B cell (primary cell): ENCODE measurements around the gene SERPINA9. TPM values are rescaled to one million over a fixed set of nuclear protein-coding genes. Genes with fewer than 3 reads are reported as not detected.

ENCODE experiments used
- ATAC-seq: fragments of 200-7000 bp; cut with Tn5 transposase; one replicate; pipeline ENCODE4 v1.10.0; 2021; ENCODE audit warnings: low read depth, mild to moderate bottlenecking, moderate number of reproducible peaks, moderate library complexity
- CTCF ChIA-PET: fragments of 350-600 bp; sonication (Branson Sonifier 250); formaldehyde crosslinking; loops from one replicate; lab custom pipeline; 2021; ENCODE audit warnings: antibody characterized with exemption, inconsistent platforms; lab: Charles Lee
- POLR2A ChIA-PET: fragments of 350-600 bp; sonication (Branson Sonifier 250); formaldehyde crosslinking; loops from one replicate; lab custom pipeline; 2021; ENCODE audit warnings: antibody characterized with exemption; lab: Charles Lee
- DNase-seq: peaks from one replicate; pipeline ENCODE4 v3.0.0; 2013
- H2AFZ ChIP-seq: 2 replicates; pipeline ENCODE4 v1.6.1; 2012; ENCODE audit warnings: mild to moderate bottlenecking, low read depth, low read length; ENCODE audit not compliant: insufficient read depth, poor library complexity, severe bottlenecking
- H3K27ac ChIP-seq, 2 donors: 1 replicate in 1 of 2; 2 replicates in 1 of 2; pipeline ENCODE4 v1.5.1; 2012 to 2013; ENCODE audit warnings: low read length in 2 of 2, mild to moderate bottlenecking in 2 of 2, moderate library complexity in 1 of 2
- H3K27me3 ChIP-seq, 4 experiments: fragments of 200-600 bp in 1 of 4; sonication (generic) in 1 of 4; replicated peaks in 1 of 4; 1 replicate in 2 of 4; 2 replicates in 2 of 4; pipeline versions ENCODE4 v1.6.1 to v1.7.0; 2013 to 2016; ENCODE audit warnings: low read length in 3 of 4, mild to moderate bottlenecking in 2 of 4, mixed read lengths in 1 of 4, moderate library complexity in 1 of 4; ENCODE audit not compliant: insufficient read depth in 4 of 4, control insufficient read depth in 3 of 4; ENCODE audit errors: control extremely low read depth in 1 of 4
- H3K36me3 ChIP-seq, 2 experiments: replicated peaks in 1 of 2; 1 replicate in 1 of 2; 2 replicates in 1 of 2; pipeline versions ENCODE4 v1.6.1 to v1.7.1; 2013; ENCODE audit warnings: low read length in 1 of 2; ENCODE audit not compliant: insufficient read depth in 2 of 2, control insufficient read depth in 1 of 2; ENCODE audit errors: control extremely low read depth in 1 of 2, extremely low read depth in 1 of 2
- H3K4me1 ChIP-seq, 2 donors: fragments of 200-600 bp in 1 of 2; sonication (generic) in 1 of 2; 1 replicate in 1 of 2; 2 replicates in 1 of 2; pipeline versions ENCODE4 v1.5.1 to v1.6.1; 2013 to 2017; ENCODE audit warnings: low read length in 2 of 2; ENCODE audit not compliant: control insufficient read depth in 2 of 2, insufficient read depth in 2 of 2
- H3K4me2 ChIP-seq: replicated peaks from 2 replicates; pipeline ENCODE3; 2012; ENCODE audit warnings: mild to moderate bottlenecking, low read depth, low read length; ENCODE audit not compliant: poor library complexity, severe bottlenecking
- H3K4me3 ChIP-seq, 5 experiments: fragments of 200-600 bp in 1 of 5; sonication (generic) in 1 of 5; 1 replicate in 3 of 5; 2 replicates in 2 of 5; pipeline versions ENCODE4 v1.5.1 to v1.7.0; 2011 to 2016; ENCODE audit warnings: low read length in 4 of 5, mild to moderate bottlenecking in 4 of 5, low read depth in 2 of 5, control low read depth in 1 of 5, moderate library complexity in 1 of 5; ENCODE audit not compliant: insufficient read depth in 1 of 5; ENCODE audit errors: control extremely low read depth in 1 of 5, extremely low read depth in 1 of 5
- H3K79me2 ChIP-seq: fragments of 200-600 bp; sonication (generic); one replicate; pipeline ENCODE4 v1.6.0; 2016; ENCODE audit warnings: low read length; ENCODE audit not compliant: control insufficient read depth, insufficient read depth
- H3K9ac ChIP-seq: fragments of 200-600 bp; sonication (generic); 2 replicates; pipeline ENCODE4 v1.6.1; 2017; ENCODE audit warnings: mild to moderate bottlenecking, low read length, moderate library complexity
- H3K9me3 ChIP-seq, 3 donors: one replicate each; pipeline versions ENCODE4 v1.6.1 to v1.7.1; 2013; ENCODE audit warnings: low read length in 2 of 3; ENCODE audit not compliant: control insufficient read depth in 2 of 3, insufficient read depth in 1 of 3; ENCODE audit errors: control extremely low read depth in 1 of 3
- H4K20me1 ChIP-seq: 2 replicates; pipeline ENCODE4 v1.6.0; 2012; ENCODE audit warnings: mild to moderate bottlenecking, low read length; ENCODE audit not compliant: insufficient read depth, control insufficient read depth, poor library complexity, severe bottlenecking
- H3K27ac Mint-ChIP-seq: one replicate; pipeline ENCODE4 v1.8.0; 2021; ENCODE audit warnings: mixed read lengths
- H3K27me3 Mint-ChIP-seq: one replicate; pipeline ENCODE4 v1.8.0; 2021; ENCODE audit warnings: mixed read lengths
- H3K4me1 Mint-ChIP-seq: one replicate; pipeline ENCODE4 v1.8.0; 2021; ENCODE audit warnings: mixed read lengths
- H3K4me3 Mint-ChIP-seq: one replicate; pipeline ENCODE4 v1.8.0; 2021; ENCODE audit warnings: mixed read lengths
- H3K9me3 Mint-ChIP-seq: one replicate; pipeline ENCODE4 v1.8.0; 2022; ENCODE audit warnings: mixed read lengths; ENCODE audit not compliant: insufficient read depth
- CTCF ChIP-seq: fragments of 200-600 bp; IDR thresholded peaks from one replicate; pipeline ENCODE4 v1.8.0; 2022; ENCODE audit warnings: antibody characterized with exemption, mild to moderate bottlenecking
- EZH2 ChIP-seq: IDR thresholded peaks from 2 replicates; pipeline ENCODE4 v1.6.1; 2012; ENCODE audit warnings: borderline replicate concordance, low read depth, mild to moderate bottlenecking, moderate library complexity, low read length; ENCODE audit not compliant: insufficient read depth, poor library complexity, severe bottlenecking
- WGBS: methylation state at CpG from one replicate; pipeline ENCODE4 v1.1.5; 2013; ENCODE audit warnings: missing lambda C conversion rate; ENCODE audit not compliant: insufficient coverage; 5-methylcytosine and 5-hydroxymethylcytosine counted together
- intact Hi-C: fragments of 100-400 bp; cut with micrococcal nuclease; formaldehyde crosslinking; loops from one replicate; pipeline ENCODE4 v1.10.0; 2022
- polyA plus RNA-seq: library from polyadenylated mRNA; depleted of rRNA; stranded (reverse); fragments of >200 nt; gene quantifications from 2 replicates; pipeline ENCODE4 v1.2.3, GENCODE V29; 2012
- total RNA-seq, 2 donors: library from RNA; stranded (reverse); fragments of 120-200 nt in 1 of 2; gene quantifications; 1 replicate in 1 of 2; 2 replicates in 1 of 2; pipeline versions ENCODE4 v1.2.3 to v1.2.4, GENCODE V29; 2013 to 2022

Gene SERPINA9
- total and polyA plus RNA-seq, 2 donors (not counting 1 experiment from before 2014, with no cell fraction given): 0.74 TPM; not detected in 1

- H3K9me3 ChIP-seq: peaks cover 1 to 23% (median 11%) of the 10 kb centered on the region in 3 donors
- no peaks in the 10 kb centered on the region for H3K79me2 ChIP-seq
- H3K4me2 ChIP-seq: no peak overlapping the region
- no peaks in the 10 kb centered on the region for H3K36me3 ChIP-seq
- POLR2A ChIA-PET: interaction anchor here (0.6 kb wide), 1 partner anchor 48 kb away, joined by 5 read pairs; no protein-coding TSS in a partner anchor
- H3K27me3 ChIP-seq: peaks cover 0 to 9% (median 2%) of the 10 kb centered on the region in 4 experiments
- no peak overlapping the region for H3K27ac Mint-ChIP-seq
- no peaks in the 10 kb centered on the region for H4K20me1 ChIP-seq
- H2AFZ ChIP-seq: no peak overlapping the region
- TF ChIP-seq CTCF (no peak), EZH2 (no peak)
- peaks cover 41% of the 10 kb centered on the region for H3K4me1 Mint-ChIP-seq
- 78% methylated on average over 4 of the region's 5 CpGs for WGBS
- no peak overlapping the region for H3K4me3 ChIP-seq
- H3K27ac ChIP-seq: no peak overlapping the region
- CTCF ChIA-PET: interaction anchor here (1.0 kb wide), 1 partner anchor 13 kb away, joined by 4 read pairs; no protein-coding TSS in a partner anchor
- no peak overlapping the region for H3K9ac ChIP-seq
- no peak overlapping the region for H3K4me3 Mint-ChIP-seq
- H3K4me1 ChIP-seq: peaks cover 0 to 15% of the 10 kb centered on the region in 2 donors
- DNase-seq (no peak), ATAC-seq (no peak)
- peaks cover 7% of the 10 kb centered on the region for H3K9me3 Mint-ChIP-seq
- peaks cover 14% of the 10 kb centered on the region for H3K27me3 Mint-ChIP-seq
- intact Hi-C loops: loop anchor here (10.0 kb wide), 1 partner anchor 137 kb away; no protein-coding TSS in a partner anchor
These were observed 5.6 kb upstream of the SERPINA9 start for GRCh38 chr14:94481468-94482131.

- no peak overlapping the region for H3K4me2 ChIP-seq
- peaks cover 1 to 20% (median 11%) of the 10 kb centered on the region in 3 donors for H3K9me3 ChIP-seq
- 62% methylated on average over 2 of the region's 2 CpGs for WGBS
- no peak overlapping the region for H3K27ac ChIP-seq
- ChIA-PET POLR2A (no interaction called here), CTCF (interaction anchor here (1.0 to 1.2 kb wide), 2 partner anchors 12 kb away, joined by 3 to 4 read pairs; no protein-coding TSS in a partner anchor)
- no peaks in the 10 kb centered on the region for H4K20me1 ChIP-seq
- H3K27ac Mint-ChIP-seq: no peak overlapping the region
- H3K27me3 ChIP-seq: peaks cover 0 to 5% (median 0%) of the 10 kb centered on the region in 4 experiments
- no peak overlapping the region for H2AFZ ChIP-seq
- intact Hi-C loops: loop anchor here (10.0 kb wide), 1 partner anchor 136 kb away; no protein-coding TSS in a partner anchor
- DNase-seq: no peak
- no peaks in the 10 kb centered on the region for H3K36me3 ChIP-seq
- H3K9ac ChIP-seq: no peak overlapping the region
- peaks cover 0 to 13% of the 10 kb centered on the region in 2 donors for H3K4me1 ChIP-seq
- no peak overlapping the region for H3K4me3 Mint-ChIP-seq
- H3K79me2 ChIP-seq: no peaks in the 10 kb centered on the region
- peaks cover 7% of the 10 kb centered on the region for H3K9me3 Mint-ChIP-seq
- peaks cover 33% of the 10 kb centered on the region for H3K4me1 Mint-ChIP-seq
- ATAC-seq: no peak
- H3K27me3 Mint-ChIP-seq: peaks cover 8% of the 10 kb centered on the region
- no peak overlapping the region for H3K4me3 ChIP-seq
- TF ChIP-seq CTCF (no peak), EZH2 (no peak)
These were observed 4.8 kb upstream of the SERPINA9 start for GRCh38 chr14:94480809-94481208.
